ENCODE data around the gene PF4V1. TPM values are rescaled to one million over a fixed set of nuclear protein-coding genes. Genes with fewer than 3 reads are reported as not detected.

The PF4V1 gene, protein sequence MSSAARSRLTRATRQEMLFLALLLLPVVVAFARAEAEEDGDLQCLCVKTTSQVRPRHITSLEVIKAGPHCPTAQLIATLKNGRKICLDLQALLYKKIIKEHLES
- not detected for polyA plus RNA-seq (2012; ENCODE audit: insufficient read length, low read depth)

DNA sequence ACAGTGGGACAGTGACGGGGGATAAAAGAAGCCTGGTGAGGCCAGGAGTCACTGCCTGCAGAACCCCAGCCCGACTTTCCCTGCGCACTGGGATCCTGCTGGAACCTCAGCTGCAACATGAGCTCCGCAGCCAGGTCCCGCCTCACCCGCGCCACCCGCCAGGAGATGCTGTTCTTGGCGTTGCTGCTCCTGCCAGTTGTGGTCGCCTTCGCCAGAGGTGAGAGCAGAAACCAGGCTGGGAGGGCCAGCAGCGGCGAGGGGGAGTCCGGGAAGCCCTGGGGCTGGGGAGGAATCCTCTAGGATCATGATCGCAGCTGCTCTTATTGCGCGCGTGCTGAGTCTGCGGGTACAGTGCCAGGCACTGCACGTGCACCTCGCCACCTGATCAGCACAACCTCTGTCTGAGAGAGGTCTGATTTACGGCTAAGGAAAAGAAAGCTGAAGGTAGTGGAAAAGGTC lies at the start of gene PF4V1:
Gene PF4V1 (plus strand): TSS at position 51 of the 459 bp plus-strand sequence. CDS start 67 bp downstream, at position 118.
- TF ChIP-seq, protein P1, sequence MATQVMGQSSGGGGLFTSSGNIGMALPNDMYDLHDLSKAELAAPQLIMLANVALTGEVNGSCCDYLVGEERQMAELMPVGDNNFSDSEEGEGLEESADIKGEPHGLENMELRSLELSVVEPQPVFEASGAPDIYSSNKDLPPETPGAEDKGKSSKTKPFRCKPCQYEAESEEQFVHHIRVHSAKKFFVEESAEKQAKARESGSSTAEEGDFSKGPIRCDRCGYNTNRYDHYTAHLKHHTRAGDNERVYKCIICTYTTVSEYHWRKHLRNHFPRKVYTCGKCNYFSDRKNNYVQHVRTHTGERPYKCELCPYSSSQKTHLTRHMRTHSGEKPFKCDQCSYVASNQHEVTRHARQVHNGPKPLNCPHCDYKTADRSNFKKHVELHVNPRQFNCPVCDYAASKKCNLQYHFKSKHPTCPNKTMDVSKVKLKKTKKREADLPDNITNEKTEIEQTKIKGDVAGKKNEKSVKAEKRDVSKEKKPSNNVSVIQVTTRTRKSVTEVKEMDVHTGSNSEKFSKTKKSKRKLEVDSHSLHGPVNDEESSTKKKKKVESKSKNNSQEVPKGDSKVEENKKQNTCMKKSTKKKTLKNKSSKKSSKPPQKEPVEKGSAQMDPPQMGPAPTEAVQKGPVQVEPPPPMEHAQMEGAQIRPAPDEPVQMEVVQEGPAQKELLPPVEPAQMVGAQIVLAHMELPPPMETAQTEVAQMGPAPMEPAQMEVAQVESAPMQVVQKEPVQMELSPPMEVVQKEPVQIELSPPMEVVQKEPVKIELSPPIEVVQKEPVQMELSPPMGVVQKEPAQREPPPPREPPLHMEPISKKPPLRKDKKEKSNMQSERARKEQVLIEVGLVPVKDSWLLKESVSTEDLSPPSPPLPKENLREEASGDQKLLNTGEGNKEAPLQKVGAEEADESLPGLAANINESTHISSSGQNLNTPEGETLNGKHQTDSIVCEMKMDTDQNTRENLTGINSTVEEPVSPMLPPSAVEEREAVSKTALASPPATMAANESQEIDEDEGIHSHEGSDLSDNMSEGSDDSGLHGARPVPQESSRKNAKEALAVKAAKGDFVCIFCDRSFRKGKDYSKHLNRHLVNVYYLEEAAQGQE (IDR thresholded peaks at IDR 0.05; ENCODE audit: insufficient read depth in 1 of 2, low read depth in 2 of 2, low read length in 2 of 2) = no peak
- TF ChIP-seq POLR2AphosphoS5 (IDR thresholded peaks at IDR 0.05; ENCODE audit: low read depth, low read length) = no peak
- TF ChIP-seq FOXP2 (optimal IDR thresholded peaks at IDR 0.05; ENCODE audit: borderline replicate concordance, extremely low read depth, extremely low read length, insufficient read depth) = no peak
- TF ChIP-seq TAF1 (IDR thresholded peaks at IDR 0.05; ENCODE audit: borderline replicate concordance, insufficient read depth, low read length) = no peak
- no peak for TF ChIP-seq SIN3A (IDR thresholded peaks at IDR 0.05; ENCODE audit: borderline replicate concordance, insufficient read depth, low read length)

- TF ChIP-seq POLR2AphosphoS5 (IDR thresholded peaks at IDR 0.05; ENCODE audit: low read depth, low read length) (no peak), SIN3A (IDR thresholded peaks at IDR 0.05; ENCODE audit: borderline replicate concordance, insufficient read depth, low read length) (no peak), TAF1 (IDR thresholded peaks at IDR 0.05; ENCODE audit: borderline replicate concordance, insufficient read depth, low read length) (no peak), FOXP2 (optimal IDR thresholded peaks at IDR 0.05; ENCODE audit: borderline replicate concordance, extremely low read depth, extremely low read length, insufficient read depth) (no peak)
- TF ChIP-seq, protein P1 (IDR thresholded peaks at IDR 0.05; ENCODE audit: insufficient read depth in 1 of 2, low read depth in 2 of 2, low read length in 2 of 2) = no peak
Measured at GRCh38 chr4:73810191-73810590, 42.9 kb upstream of the PF4V1 start.

DNA sequence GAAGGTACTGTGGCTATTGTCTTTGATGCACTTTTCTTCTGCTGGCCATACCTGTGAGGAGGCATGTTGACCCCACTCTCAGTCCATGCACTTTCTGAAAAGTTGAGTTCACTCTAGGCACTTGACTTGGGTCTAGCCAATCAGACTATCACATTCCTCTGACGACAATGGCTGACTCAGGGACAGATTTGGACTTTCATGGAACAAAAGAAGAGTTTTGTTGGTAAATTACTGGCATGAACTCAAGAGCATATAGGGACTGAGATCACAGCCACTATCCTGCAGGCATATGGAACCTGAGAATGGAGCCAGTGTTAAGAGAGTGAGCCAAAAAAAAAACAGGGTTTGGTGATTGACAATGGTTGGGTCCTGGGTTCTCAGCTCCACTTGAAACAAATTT lies 41.3 kb upstream of the PF4V1 start:
- TF ChIP-seq FOXP2 (optimal IDR thresholded peaks at IDR 0.05; ENCODE audit: borderline replicate concordance, extremely low read depth, extremely low read length, insufficient read depth) = no peak
- TF ChIP-seq POLR2AphosphoS5 (IDR thresholded peaks at IDR 0.05; ENCODE audit: low read depth, low read length) = no peak
- TF ChIP-seq TAF1 (IDR thresholded peaks at IDR 0.05; ENCODE audit: borderline replicate concordance, insufficient read depth, low read length) = no peak
- TF ChIP-seq, protein P1 (IDR thresholded peaks at IDR 0.05; ENCODE audit: insufficient read depth in 1 of 2, low read depth in 2 of 2, low read length in 2 of 2) = no peak
- TF ChIP-seq SIN3A (IDR thresholded peaks at IDR 0.05; ENCODE audit: borderline replicate concordance, insufficient read depth, low read length) = no peak

- no peak for TF ChIP-seq POLR2AphosphoS5 (IDR thresholded peaks at IDR 0.05; ENCODE audit: low read depth, low read length)
- TF ChIP-seq SIN3A (IDR thresholded peaks at IDR 0.05; ENCODE audit: borderline replicate concordance, insufficient read depth, low read length) = no peak
- TF ChIP-seq, protein P1 (IDR thresholded peaks at IDR 0.05; ENCODE audit: insufficient read depth in 1 of 2, low read depth in 2 of 2, low read length in 2 of 2) = no peak
- TF ChIP-seq TAF1 (IDR thresholded peaks at IDR 0.05; ENCODE audit: borderline replicate concordance, insufficient read depth, low read length) = no peak
- no peak for TF ChIP-seq FOXP2 (optimal IDR thresholded peaks at IDR 0.05; ENCODE audit: borderline replicate concordance, extremely low read depth, extremely low read length, insufficient read depth)
Measured at GRCh38 chr4:73814679-73815078, 38.4 kb upstream of the PF4V1 start.

Data from PFSK-1 (cell line).